Measurements from ENCODE around the gene CYLD. TPM values are rescaled to one million over a fixed set of nuclear protein-coding genes. Genes with fewer than 3 reads are reported as not detected.

Gene CYLD
- total and polyA plus RNA-seq, 2 donors (not counting 1 experiment from before 2014, with no cell fraction given): 30.0 to 160 TPM

DNA sequence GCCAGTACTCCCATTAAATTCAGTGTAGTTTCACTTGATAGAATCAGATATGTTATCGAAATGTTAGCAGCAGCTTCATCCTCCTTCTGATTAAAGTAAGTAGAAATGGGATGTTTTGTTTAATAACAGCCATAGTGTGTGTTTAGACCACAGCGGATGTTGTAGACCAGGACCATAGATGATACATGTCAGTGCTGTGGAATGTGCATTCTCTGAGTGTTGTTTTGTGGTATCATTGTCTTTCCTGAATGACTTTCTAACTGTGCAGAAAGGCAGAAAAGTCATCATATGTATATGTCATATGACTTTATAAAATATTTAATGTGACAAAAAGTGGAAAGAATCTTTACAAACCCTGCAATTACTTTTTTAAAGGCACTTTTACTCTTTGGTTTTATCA lies 55.6 kb downstream of the CYLD start:
- H3K4me2 ChIP-seq (replicated peaks; ENCODE audit: low read depth, low read length, poor library complexity, severe bottlenecking): no peak overlapping the region
- TF ChIP-seq EZH2 (IDR thresholded peaks at IDR 0.05; ENCODE audit: borderline replicate concordance, insufficient read depth, low read depth, low read length, poor library complexity, severe bottlenecking): no peak
- TF ChIP-seq, protein P1, sequence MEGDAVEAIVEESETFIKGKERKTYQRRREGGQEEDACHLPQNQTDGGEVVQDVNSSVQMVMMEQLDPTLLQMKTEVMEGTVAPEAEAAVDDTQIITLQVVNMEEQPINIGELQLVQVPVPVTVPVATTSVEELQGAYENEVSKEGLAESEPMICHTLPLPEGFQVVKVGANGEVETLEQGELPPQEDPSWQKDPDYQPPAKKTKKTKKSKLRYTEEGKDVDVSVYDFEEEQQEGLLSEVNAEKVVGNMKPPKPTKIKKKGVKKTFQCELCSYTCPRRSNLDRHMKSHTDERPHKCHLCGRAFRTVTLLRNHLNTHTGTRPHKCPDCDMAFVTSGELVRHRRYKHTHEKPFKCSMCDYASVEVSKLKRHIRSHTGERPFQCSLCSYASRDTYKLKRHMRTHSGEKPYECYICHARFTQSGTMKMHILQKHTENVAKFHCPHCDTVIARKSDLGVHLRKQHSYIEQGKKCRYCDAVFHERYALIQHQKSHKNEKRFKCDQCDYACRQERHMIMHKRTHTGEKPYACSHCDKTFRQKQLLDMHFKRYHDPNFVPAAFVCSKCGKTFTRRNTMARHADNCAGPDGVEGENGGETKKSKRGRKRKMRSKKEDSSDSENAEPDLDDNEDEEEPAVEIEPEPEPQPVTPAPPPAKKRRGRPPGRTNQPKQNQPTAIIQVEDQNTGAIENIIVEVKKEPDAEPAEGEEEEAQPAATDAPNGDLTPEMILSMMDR (IDR thresholded peaks at IDR 0.05): no peak
- Mint-ChIP-seq H3K27ac (no peak overlapping the region), H3K4me3 (no peak overlapping the region), H3K9me3 (ENCODE audit: insufficient read depth) (no peaks in the 10 kb centered on the region), H3K27me3 (no peaks in the 10 kb centered on the region), H3K4me1 (no peaks in the 10 kb centered on the region)
- peaks cover 0 to 4% (median 0%) of the 10 kb centered on the region in 3 donors for H3K9me3 ChIP-seq (ENCODE audit: control extremely low read depth in 1 of 3, control insufficient read depth in 2 of 3, insufficient read depth in 1 of 3, low read length in 2 of 3)
- WGBS (ENCODE audit: insufficient coverage): 100% methylated on average over 2 of the region's 2 CpGs
- POLR2A ChIA-PET: no interaction called here
- no peak for DNase-seq
- CTCF ChIA-PET: interaction anchor here (0.9 to 6.2 kb wide), 3 partner anchors 9 to 14 kb away, joined by 3 to 42 read pairs (median 4); no protein-coding TSS in a partner anchor
- no peak for ATAC-seq (ENCODE audit: low read depth)
- H4K20me1 ChIP-seq (ENCODE audit: control insufficient read depth, insufficient read depth, low read length, poor library complexity, severe bottlenecking): no peaks in the 10 kb centered on the region
- peaks cover 5 to 58% of the 10 kb centered on the region in 2 experiments for H3K36me3 ChIP-seq (replicated peaks in 1 of 2; ENCODE audit: control extremely low read depth in 1 of 2, control insufficient read depth in 1 of 2, extremely low read depth in 1 of 2, insufficient read depth in 2 of 2, low read length in 1 of 2)
- H3K27me3 ChIP-seq (replicated peaks in 1 of 4; ENCODE audit: control extremely low read depth in 1 of 4, control insufficient read depth in 3 of 4, insufficient read depth in 4 of 4, low read length in 3 of 4): no peaks in the 10 kb centered on the region
- no peaks in the 10 kb centered on the region for H3K79me2 ChIP-seq (ENCODE audit: control insufficient read depth, insufficient read depth, low read length)
- no peak overlapping the region for H3K4me3 ChIP-seq (ENCODE audit: control extremely low read depth in 1 of 5, extremely low read depth in 1 of 5, insufficient read depth in 1 of 5, low read depth in 2 of 5, low read length in 4 of 5)
- H3K4me1 ChIP-seq (ENCODE audit: control insufficient read depth in 2 of 2, insufficient read depth in 2 of 2, low read length in 2 of 2): no peaks in the 10 kb centered on the region
- H2AFZ ChIP-seq (ENCODE audit: insufficient read depth, low read depth, low read length, poor library complexity, severe bottlenecking): no peak overlapping the region
- no peak overlapping the region for H3K9ac ChIP-seq (ENCODE audit: low read length)
- intact Hi-C loops (cut with micrococcal nuclease): no loop called here
- H3K27ac ChIP-seq (ENCODE audit: low read length in 2 of 2): no peak overlapping the region

DNA sequence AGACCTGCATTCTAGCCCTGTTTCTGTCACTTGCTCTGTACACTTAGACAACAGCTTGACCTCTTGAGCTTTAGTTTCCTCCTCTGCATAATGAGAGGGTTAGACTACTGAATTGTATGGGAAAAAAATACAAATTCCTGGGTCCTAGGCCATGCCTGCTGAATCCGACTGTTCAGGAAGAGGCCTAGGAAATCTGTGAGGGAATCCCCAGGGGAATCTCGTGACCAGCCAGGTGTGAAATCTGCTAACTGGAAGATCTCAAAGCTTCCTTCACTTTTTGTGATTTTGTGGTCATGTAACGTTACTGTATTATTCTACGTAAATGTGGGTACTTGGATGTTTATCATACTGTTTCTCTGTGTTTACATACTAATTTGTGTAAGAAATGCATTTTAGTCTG lies 58.2 kb downstream of the CYLD start:
- no peaks in the 10 kb centered on the region for H4K20me1 ChIP-seq (ENCODE audit: control insufficient read depth, insufficient read depth, low read length, poor library complexity, severe bottlenecking)
- H3K79me2 ChIP-seq (ENCODE audit: control insufficient read depth, insufficient read depth, low read length): no peaks in the 10 kb centered on the region
- H3K27me3 ChIP-seq (replicated peaks in 1 of 4; ENCODE audit: control extremely low read depth in 1 of 4, control insufficient read depth in 3 of 4, insufficient read depth in 4 of 4, low read length in 3 of 4): no peaks in the 10 kb centered on the region
- no peak overlapping the region for H3K27ac Mint-ChIP-seq
- H3K36me3 ChIP-seq (replicated peaks in 1 of 2; ENCODE audit: control extremely low read depth in 1 of 2, control insufficient read depth in 1 of 2, extremely low read depth in 1 of 2, insufficient read depth in 2 of 2, low read length in 1 of 2): peaks cover 5 to 39% of the 10 kb centered on the region in 2 experiments
- H2AFZ ChIP-seq (ENCODE audit: insufficient read depth, low read depth, low read length, poor library complexity, severe bottlenecking): no peak overlapping the region
- TF ChIP-seq, protein P1 (IDR thresholded peaks at IDR 0.05): no peak
- TF ChIP-seq EZH2 (IDR thresholded peaks at IDR 0.05; ENCODE audit: borderline replicate concordance, insufficient read depth, low read depth, low read length, poor library complexity, severe bottlenecking): no peak
- no peaks in the 10 kb centered on the region for H3K4me1 Mint-ChIP-seq
- intact Hi-C loops (cut with micrococcal nuclease): no loop called here
- H3K4me1 ChIP-seq (ENCODE audit: control insufficient read depth in 2 of 2, insufficient read depth in 2 of 2, low read length in 2 of 2): no peaks in the 10 kb centered on the region
- DNase-seq (peak; percentile 29), ATAC-seq (ENCODE audit: low read depth) (no peak)
- no peak overlapping the region for H3K4me2 ChIP-seq (replicated peaks; ENCODE audit: low read depth, low read length, poor library complexity, severe bottlenecking)
- ChIA-PET CTCF (interaction anchor here (0.6 kb wide), 1 partner anchor 128 kb away, joined by 4 read pairs; no protein-coding TSS in a partner anchor), POLR2A (no interaction called here)
- no peaks in the 10 kb centered on the region for H3K27me3 Mint-ChIP-seq
- WGBS (ENCODE audit: insufficient coverage): 92% methylated on average over 3 of the region's 4 CpGs
- H3K9me3 ChIP-seq (ENCODE audit: control extremely low read depth in 1 of 3, control insufficient read depth in 2 of 3, insufficient read depth in 1 of 3, low read length in 2 of 3): peaks cover 0 to 4% (median 0%) of the 10 kb centered on the region in 3 donors
- H3K9ac ChIP-seq (ENCODE audit: low read length): no peak overlapping the region
- H3K4me3 ChIP-seq (ENCODE audit: control extremely low read depth in 1 of 5, extremely low read depth in 1 of 5, insufficient read depth in 1 of 5, low read depth in 2 of 5, low read length in 4 of 5): no peak overlapping the region
- no peak overlapping the region for H3K27ac ChIP-seq (ENCODE audit: low read length in 2 of 2)
- H3K4me3 Mint-ChIP-seq: no peak overlapping the region
- no peaks in the 10 kb centered on the region for H3K9me3 Mint-ChIP-seq (ENCODE audit: insufficient read depth)
